GM19023 (cell line): ENCODE results near the gene SCEL.
"Not testable (repeated sequence)": the region's sequence is repeated elsewhere in the genome, so short reads cannot be mapped to it uniquely, and the experiment has no call there.

Source experiments
- ATAC-seq: cut with Tn5 transposase; IDR thresholded peaks from one replicate; pipeline ENCODE4 v1.9.1; 2021; ENCODE audit warnings: mild to moderate bottlenecking, moderate library complexity; ENCODE audit not compliant: unreplicated experiment

Gene SCEL

DNA sequence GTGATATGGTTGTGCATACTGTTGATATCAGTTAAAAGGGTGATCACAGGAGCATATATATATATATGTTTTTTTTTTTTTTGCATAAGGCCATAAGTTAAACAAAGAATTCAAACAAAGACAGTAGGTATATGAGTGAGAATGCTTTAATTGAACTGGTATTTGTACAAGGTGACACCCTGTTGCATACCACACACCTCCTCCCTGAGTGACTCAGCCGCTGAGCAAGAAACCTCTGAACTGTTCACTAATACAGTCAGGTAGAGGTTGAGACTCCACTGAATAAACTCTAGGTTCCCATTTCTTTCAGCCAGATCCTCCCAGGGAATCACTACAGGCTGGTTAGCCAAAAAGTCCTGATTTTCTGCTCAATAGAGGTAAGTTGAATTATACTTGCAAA, at the start of gene SCEL:
Gene SCEL, plus strand, starts transcription at position 259 of the 400 bp plus-strand sequence. CDS start 20,170 bp downstream, outside the sequence.
- ATAC-seq = no peak

GRCh38 chr13:77489566-77490337, 45.8 kb upstream of the SCEL start:
- no peak for ATAC-seq

GRCh38 chr13:77492982-77493381, 42.5 kb upstream of the SCEL start:
- ATAC-seq = no peak

GRCh38 chr13:77494226-77494625, 41.3 kb upstream of the SCEL start:
- no peak for ATAC-seq

DNA sequence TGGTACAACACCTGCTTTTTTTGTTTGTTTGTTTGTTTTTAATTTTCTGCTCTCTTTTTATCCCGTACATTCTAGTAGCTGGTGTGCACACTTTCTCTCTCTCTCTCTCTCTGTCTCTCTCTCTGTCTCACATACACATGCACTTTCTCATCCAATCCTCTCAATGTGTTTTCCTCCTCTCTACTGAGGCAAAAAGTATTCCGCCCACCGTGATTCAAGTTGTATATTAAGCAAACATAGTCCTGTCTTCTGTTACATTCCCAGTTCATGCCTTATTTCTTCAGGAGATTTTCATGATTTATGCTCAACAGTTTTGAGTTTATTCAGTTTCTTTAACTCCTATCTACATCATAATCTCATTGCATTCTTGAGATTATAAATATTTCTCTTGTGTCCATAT, 38.2 kb upstream of the SCEL start:
- no peak for ATAC-seq

DNA sequence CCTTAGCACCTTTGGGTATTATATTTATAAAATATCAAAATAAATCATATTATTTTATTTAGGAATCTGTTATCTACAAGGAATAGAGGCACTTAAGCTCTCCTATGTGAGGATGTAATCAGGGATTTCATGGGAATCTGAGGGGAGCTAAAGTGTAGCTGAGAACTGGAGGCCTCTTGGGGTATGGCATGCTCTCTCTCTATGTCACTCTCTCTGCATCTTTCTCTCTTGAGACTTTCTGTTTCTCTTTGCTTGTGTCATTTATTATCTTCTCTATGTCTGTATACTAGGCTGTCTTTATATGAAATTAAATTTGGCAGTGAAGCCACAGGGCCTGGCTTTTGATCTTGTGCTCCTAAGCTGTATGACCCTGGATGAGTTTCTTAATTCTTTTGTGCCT, 37.7 kb upstream of the SCEL start:
- no peak for ATAC-seq

DNA sequence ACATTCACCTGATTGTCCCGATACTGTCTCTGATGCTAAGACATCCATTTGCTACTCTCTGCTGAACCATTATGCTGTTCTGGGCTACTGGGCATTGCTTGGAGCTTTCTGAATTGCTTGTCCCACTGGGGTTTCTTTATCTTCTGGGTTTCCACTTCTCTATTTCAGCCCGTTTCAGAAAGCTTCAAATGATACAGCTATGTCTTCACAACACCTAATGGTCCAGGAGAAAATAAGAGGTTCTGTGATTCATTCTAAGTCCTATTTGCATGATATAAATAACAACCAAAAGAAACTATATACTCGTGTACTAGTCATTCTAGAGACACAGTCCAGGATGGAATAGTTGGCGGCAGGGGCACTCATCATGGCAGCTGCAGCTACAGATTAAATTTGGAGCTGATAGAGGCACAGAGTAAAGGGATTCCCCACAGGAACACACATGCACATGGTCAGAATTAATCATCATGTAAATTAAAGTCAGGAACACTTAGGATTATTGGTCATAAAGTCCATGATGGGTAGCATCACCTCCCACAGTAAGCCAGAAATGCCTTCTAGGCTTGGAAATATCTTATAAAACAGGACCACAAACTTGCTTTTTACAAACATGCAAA, 33.3 kb upstream of the SCEL start:
- peak; percentile 81 for ATAC-seq

DNA sequence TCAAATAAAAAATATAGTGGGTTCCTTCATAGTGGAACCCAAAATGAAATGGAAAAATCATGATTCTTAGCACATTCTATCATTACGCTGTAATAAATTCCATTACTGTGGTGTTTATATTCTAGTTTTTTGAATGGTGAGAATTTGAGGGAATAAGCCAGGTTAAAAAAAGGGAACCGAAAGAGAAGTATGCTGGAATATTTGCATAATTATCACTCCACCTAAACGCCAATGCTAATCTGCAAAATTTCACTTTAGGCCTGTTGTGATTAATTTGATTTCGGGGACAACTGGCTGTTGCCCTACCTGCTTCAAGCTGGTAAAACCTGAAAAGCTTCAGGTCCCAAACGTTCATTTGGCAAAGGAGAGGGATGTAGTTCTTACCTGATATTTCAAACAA, 32.1 kb upstream of the SCEL start:
- ATAC-seq = no peak

- ATAC-seq = no peak
Observed at GRCh38 chr13:77506874-77507273, 28.6 kb upstream of the SCEL start.

DNA sequence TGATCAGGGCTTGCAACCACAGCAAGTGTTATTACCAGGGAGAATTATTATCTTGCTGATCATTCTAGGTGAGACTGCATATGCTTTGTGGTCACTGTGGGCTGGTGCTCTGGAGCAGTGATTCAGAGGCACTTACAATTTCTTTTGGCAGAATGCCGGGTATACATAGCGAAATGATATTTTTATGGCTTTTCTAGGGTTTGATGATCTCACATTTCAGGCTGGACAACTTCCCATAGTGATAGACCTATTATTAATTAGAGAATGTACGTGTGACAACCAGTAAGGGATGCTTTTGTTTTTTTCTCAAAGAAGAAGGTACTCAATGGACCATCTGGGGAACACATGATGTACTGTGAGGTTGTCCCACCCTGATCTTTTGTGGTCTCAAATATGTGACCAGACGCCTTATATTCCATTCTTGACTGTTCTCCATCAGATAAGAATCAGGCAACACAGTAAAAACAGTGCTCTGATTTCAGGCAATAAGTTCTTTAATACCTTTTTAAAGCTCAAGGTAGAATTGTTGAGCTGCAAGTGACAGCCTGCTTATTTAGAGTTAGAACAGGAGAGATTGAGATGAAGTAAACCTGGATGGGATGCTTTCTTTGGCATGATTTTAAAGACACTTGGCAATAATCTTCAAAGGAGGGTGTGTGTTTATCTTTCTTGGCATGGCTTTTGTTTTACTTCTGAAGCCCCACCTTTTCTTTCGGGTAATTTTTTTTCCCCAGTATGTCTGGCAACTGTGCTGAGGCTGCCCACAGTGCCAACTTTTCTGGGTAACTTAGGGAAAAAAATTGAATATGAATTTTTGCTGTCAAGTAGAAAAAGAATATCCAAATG, 27.4 kb upstream of the SCEL start:
- ATAC-seq = no peak

DNA sequence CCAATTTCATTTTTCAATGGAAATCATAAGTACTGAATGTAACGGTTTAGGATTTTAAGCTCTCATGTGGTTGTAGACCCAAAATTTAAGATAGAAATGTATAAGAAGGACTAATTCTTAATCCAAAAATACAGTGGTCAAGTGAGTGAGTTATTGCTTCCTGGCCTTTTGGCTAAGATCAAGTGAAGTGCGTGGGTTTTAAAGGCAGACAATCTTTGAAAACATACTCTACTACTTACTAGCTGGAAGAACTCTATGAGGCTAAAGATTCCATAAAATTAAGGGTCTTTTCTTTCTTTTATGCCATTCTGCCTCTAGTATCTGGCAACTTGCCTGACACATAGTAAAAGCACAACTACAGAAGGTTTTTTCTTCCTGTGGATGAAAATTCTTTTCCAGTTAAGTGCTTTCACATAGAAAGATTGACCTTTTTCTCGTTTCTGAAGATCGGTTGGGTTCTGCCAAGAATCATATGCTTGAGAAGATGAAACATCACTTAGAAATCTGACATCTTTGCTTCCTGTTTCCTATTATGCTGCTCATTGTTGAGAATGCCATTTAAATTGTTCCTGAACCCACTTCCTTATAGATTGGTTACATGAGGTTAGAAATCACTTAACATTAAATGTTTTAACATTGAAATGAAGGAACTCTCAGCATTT, 26.4 kb upstream of the SCEL start:
- ATAC-seq = no peak

- ATAC-seq = no peak
Observed at GRCh38 chr13:77510156-77510555, 25.4 kb upstream of the SCEL start.

- ATAC-seq = no peak
Observed at GRCh38 chr13:77511552-77511951, 24.0 kb upstream of the SCEL start.

- ATAC-seq = peak; percentile 87
Observed at GRCh38 chr13:77513719-77514335, 21.7 kb upstream of the SCEL start.

- peak; percentile 66 for ATAC-seq
Observed at GRCh38 chr13:77514336-77514726, 21.2 kb upstream of the SCEL start.

- no peak for ATAC-seq
Observed at GRCh38 chr13:77515785-77516184, 19.7 kb upstream of the SCEL start.

DNA sequence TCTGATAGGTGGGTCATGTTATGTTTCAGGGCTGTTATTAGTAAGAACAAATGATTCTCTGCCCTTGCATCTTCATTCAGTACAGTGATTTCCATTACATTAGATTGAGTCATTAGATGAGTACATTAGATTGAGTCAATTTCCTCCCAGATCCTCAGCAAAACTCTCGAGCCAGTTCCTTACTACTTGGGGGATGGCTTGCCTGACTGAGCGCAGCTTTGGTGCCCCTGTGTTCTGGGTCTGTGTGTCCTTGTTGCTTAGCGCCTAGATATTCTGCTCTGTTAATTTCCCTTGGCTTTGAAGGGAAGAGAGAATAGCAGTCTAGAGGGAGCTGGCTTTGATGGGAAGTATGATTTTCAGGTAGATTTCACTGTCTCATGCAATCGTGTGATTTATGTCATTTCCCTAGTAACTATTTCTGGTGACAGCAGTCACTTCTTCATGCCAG, 19.1 kb upstream of the SCEL start:
- ATAC-seq = no peak

DNA sequence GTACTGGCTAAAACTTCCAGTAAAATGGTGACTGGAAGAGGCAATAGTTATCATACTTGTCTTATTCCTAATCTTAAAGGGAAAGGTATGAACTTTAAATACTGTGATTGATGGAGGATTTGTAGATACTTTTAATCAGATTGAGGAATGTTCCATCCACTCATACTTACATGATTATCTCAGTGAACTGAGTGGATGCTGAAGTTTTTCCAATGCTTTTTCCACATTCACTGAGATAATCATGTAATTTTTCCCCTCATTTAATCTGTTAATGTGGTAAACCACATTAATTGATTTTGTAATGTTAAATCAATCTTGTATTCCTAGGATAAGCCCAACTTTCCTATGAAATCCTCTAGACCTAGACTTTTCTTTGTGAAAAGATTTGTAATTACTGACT, 17.2 kb upstream of the SCEL start:
- ATAC-seq = no peak

GRCh38 chr13:77519396-77519795, 16.1 kb upstream of the SCEL start:
- ATAC-seq = not testable (repeated sequence)

DNA sequence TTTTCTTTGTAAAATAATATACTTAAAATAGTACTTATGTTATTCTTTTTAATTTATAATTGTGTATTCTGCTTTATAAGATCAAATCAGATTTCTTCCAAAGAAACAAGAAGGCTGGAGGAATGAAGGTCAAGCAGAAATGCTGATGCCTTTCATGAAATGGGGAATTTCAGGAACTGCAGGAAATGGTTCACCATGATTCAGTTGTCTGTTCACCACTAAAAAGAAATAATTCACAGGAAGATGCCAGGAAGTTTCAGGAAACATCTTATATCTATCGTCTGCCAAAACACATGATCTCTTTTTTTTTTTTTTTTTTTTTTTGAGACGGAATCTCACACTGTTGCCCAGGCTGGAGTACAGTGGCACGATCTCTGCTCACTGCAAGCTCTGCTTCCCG, 15.7 kb upstream of the SCEL start:
- ATAC-seq = no peak

DNA sequence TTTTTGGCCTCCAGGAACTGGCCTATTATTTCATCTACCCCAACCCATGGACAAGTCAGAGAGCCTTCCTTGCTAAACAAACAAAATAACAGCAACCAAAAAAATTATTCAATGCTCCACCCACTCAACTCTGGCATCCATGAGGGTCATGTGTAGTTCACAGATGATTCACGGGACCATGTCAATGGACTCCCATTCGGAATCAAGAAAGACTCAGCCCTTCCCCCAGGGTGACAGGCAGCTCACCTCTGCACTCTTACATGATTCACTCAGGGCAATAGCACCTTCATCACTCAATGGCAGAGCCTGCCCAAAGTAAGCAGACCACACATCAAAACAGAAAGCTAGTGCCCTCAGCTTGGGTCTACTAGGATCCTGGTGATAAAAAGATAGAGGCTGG, 14.3 kb upstream of the SCEL start:
- ATAC-seq = no peak
